Transverse colon (tissue), 3 donors: ENCODE data around the gene TOR1AIP1.

Experiments used
- CTCF ChIP-seq, 5 experiments: fragments of 200-600 bp in 3 of 5; fragments of 450-650 bp in 2 of 5; sonication (generic) in 3 of 5; IDR thresholded peaks; 1 replicate in 2 of 5; 2 replicates in 3 of 5; pipeline ENCODE4 v1.5.1; 2016 to 2017; ENCODE audit warnings: antibody characterized with exemption in 5 of 5, inconsistent platforms in 3 of 5, mild to moderate bottlenecking in 2 of 5, moderate library complexity in 1 of 5
- POLR2A ChIP-seq: fragments of 450-650 bp; IDR thresholded peaks from one replicate; pipeline ENCODE4 v1.6.1; 2016; ENCODE audit warnings: antibody characterized with exemption, mild to moderate bottlenecking, moderate library complexity

- TF ChIP-seq CTCF (IDR thresholded peaks at IDR 0.05) (no peak), POLR2A (no peak)
Measured at GRCh38 chr1:179860652-179861051, 21.4 kb upstream of the TOR1AIP1 start.
